HG03045 (cell line): ENCODE data around the gene NUDT8.
A peak's percentile ranks its signal among the peaks of the same experiment; 100 is the strongest.

Experiments
- ATAC-seq: cut with Tn5 transposase; IDR thresholded peaks from one replicate; pipeline ENCODE4 v1.9.1; 2021; ENCODE audit warnings: mild to moderate bottlenecking, moderate library complexity; ENCODE audit not compliant: unreplicated experiment

NUDT8 gene

DNA sequence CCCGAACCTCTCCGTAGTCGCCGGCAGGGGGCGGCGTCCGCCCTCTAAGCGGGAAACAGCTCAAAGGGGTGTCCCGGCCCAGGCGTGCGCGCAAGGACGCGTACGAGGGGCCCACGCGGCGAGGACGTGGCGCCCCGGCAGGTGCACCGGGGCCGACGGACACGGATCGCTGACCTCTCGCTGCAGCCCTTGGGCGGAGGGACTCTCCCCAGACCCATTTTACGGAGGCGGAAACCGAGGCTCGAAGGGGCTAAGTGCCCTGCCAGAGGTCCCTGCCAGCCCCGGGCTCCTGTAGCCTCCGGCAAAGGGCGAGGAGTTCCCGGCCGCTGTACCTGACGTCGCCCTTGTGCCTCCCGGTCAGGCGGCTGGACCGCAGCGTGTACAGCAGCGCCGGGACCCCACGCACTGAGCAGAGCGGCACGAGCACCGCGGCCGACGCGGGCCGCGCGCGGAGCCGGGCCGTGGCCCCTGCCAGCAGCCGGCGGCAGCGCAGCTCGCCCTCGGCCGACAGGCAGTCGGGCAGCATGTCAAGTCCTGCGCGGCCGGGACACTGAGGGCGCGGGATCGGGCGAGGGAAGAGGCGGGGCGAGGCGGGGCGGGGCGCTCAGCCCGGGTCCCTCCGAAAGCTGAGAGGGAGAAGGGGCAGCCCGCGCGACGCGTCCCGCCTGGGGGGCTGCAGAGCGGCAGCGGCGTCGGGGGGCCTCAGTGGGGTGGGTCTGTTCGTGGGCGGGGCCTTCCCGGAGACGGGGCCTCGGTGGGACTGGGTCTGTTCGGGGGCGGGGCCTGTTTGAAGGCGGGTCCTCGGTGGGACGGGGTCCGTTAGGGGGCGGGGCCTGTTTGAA, at the start of gene NUDT8:
Gene NUDT8, minus strand, starts transcription at position 552 of the 842 bp plus-strand sequence. Its CDS starts 26 bp downstream, at position 526.
- peak; percentile 44 for ATAC-seq

- ATAC-seq, result no peak
These were observed 45.5 kb upstream of the NUDT8 start for GRCh38 chr11:67675058-67675747.

DNA sequence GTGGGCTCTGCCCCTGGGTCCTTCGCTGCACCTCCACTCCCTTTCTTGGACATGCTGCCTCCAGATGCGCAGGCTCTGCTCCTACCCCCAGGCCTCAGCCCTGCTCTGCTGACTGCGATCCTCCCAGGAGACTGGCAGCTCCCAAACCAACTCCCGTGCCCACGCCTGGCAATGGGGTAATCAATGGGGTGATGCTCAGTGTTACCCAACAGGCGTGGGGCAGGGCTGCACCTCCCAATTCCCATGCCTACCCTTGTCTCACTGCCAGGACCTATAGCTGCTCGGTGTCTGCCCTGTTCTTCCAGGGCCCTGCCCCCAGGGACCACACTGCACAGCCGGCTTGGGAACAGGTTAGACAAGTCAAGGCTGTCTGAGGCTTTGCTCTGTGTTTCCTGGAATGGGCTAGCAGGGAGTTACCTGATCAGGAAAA, 44.7 kb upstream of the NUDT8 start, which contains the start of gene ALDH3B2:
Gene ALDH3B2, minus strand, starts transcription at position 182 of the 430 bp plus-strand sequence. CDS start 7,688 bp downstream, outside the sequence.
- no peak for ATAC-seq

GRCh38 chr11:67673902-67674301, 44.2 kb upstream of the NUDT8 start:
- ATAC-seq, result no peak

GRCh38 chr11:67673358-67673757, 43.6 kb upstream of the NUDT8 start:
- no peak for ATAC-seq

DNA sequence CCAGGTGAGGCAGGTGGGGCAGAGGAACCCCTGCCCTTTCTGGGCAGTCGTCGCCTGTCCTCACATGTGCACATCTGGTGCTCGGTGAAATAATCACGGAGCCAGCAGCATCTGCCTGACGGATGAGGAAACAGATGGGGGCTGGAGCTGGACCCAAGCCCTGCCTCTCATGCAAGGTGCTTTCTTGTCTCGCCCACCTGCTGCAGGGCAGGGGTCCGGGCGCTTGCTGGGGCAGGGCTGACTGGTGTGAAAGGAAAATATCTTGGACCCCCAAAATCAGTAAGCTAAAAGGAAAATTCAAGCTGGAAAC, 41.4 kb upstream of the NUDT8 start:
- ATAC-seq, result no peak

GRCh38 chr11:67670316-67671210, 40.8 kb upstream of the NUDT8 start:
- no peak for ATAC-seq

- no peak for ATAC-seq
These were observed 38.4 kb upstream of the NUDT8 start for GRCh38 chr11:67668192-67668551.

GRCh38 chr11:67667490-67668191, 37.9 kb upstream of the NUDT8 start:
- no peak for ATAC-seq

- no peak for ATAC-seq
These were observed 37.1 kb upstream of the NUDT8 start for GRCh38 chr11:67666676-67667489.

- no peak for ATAC-seq
These were observed 36.5 kb upstream of the NUDT8 start for GRCh38 chr11:67666303-67666645.

- no peak for ATAC-seq
These were observed 36.0 kb upstream of the NUDT8 start for GRCh38 chr11:67665541-67666302.

- ATAC-seq, result no peak
These were observed 35.2 kb upstream of the NUDT8 start for GRCh38 chr11:67664696-67665540.

GRCh38 chr11:67664213-67664585, 34.5 kb upstream of the NUDT8 start:
- no peak for ATAC-seq

GRCh38 chr11:67663532-67664212, 33.9 kb upstream of the NUDT8 start:
- ATAC-seq, result no peak

DNA sequence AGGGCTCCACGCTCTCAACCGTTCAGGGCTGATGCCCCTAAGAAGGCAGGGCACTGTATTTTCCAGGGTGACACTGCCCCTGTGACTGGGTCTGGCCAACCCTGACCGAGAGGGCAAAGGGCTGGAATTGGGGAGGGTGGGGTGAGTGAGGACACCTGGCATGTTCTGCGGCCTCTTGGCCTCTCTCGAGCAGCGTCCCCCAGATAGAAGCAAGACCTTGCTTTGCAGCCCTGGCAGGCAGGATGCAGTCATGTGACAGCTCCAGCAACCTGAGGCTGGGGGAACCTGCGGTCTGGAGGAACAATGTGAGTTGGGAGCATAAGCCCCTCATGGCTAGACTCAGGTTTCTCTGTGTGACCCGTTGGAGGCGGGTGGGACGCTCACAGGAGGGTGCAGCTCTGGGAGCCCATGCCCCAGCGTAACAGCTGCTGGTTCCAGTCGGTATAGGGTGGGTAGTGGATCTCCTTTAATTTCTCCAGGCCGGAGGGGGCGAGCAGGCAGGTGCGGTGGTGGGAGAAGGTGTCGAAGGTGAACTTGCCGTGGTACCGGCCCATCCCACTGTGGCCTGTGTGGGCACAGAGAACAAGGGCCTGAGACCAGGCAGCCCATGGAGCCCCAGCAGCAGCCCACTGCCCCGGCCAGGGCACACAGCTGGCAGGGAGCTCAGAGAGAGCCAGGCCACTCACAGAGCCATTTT, 33.2 kb upstream of the NUDT8 start:
- no peak for ATAC-seq

- no peak for ATAC-seq
These were observed 32.6 kb upstream of the NUDT8 start for GRCh38 chr11:67662142-67662834.
